PC-9 (cell line): ENCODE data around the gene LMNB1.

Source experiments
- CTCF ChIP-seq: fragments of 200-600 bp; sonication (generic); conservative IDR thresholded peaks from 2 replicates; pipeline ENCODE4 v1.6.1; 2017; ENCODE audit warnings: mixed run types, antibody characterized with exemption, mild to moderate bottlenecking, moderate library complexity
- EZH2 ChIP-seq: fragments of 200-600 bp; sonication (generic); IDR thresholded peaks from 2 replicates; pipeline ENCODE4 v1.8.0; 2017; ENCODE audit warnings: antibody characterized with exemption, low read depth

GRCh38 chr5:126831156-126831555 is 54.2 kb downstream of the LMNB1 start:
- TF ChIP-seq CTCF: no peak
- no peak for TF ChIP-seq EZH2
